ENCODE data around the gene ACTR3C. TPM values are rescaled to one million over a fixed set of nuclear protein-coding genes. Genes with fewer than 3 reads are reported as not detected.

ACTR3C gene
- total and polyA plus RNA-seq, 9 donors, result 1.6 to 11.3 (median 5.7) TPM

GRCh38 chr7:150368096-150368883, 44.9 kb upstream of the ACTR3C start, which contains the start of gene REPIN1:
Gene REPIN1 (plus strand): TSS chr7:150368822. CDS start chr7:150369712, 890 bp downstream.
- peak within 1 kb of the TSS; percentile 85 to 95 for H3K27ac ChIP-seq
- no peaks in the 10 kb centered on the region for H3K9me3 ChIP-seq
- TF ChIP-seq CTCF (IDR thresholded peaks at IDR 0.05) (peak in 1 of 3 donors; percentile 4), POLR2A (IDR thresholded peaks at IDR 0.05) (peak; percentile 78), EP300 (IDR thresholded peaks at IDR 0.05) (no peak)
- H3K27me3 ChIP-seq, result no peaks in the 10 kb centered on the region
- no peaks in the 10 kb centered on the region for H3K36me3 ChIP-seq
- peak within 1 kb of the TSS; percentile 88 for H3K4me3 ChIP-seq
- intact Hi-C loops (cut with DNase I), result loop anchor here in 1 of 4 donors (5.0 kb wide), 1 partner anchor 496 kb away; the partner anchor contains the start of gene ATP6V0E2
- WGBS, 3 donors, result 1 to 2% (median 1%) methylated on average over 43 to 85 of the region's 85 CpGs
- H3K4me1 ChIP-seq (ENCODE audit: insufficient read depth), result peaks cover 6% of the 10 kb centered on the region
- DNase-seq, result peak; percentile 90 to 94 (median 93)

- no peaks in the 10 kb centered on the region for H3K27me3 ChIP-seq
- H3K9me3 ChIP-seq, result no peaks in the 10 kb centered on the region
- H3K4me1 ChIP-seq (ENCODE audit: insufficient read depth), result peaks cover 6% of the 10 kb centered on the region
- peak overlapping the region; percentile 85 to 95 for H3K27ac ChIP-seq
- no peaks in the 10 kb centered on the region for H3K36me3 ChIP-seq
- WGBS, 3 donors, result 46 to 51% (median 50%) methylated on average over 8 of the region's 8 CpGs
- peak overlapping the region; percentile 88 for H3K4me3 ChIP-seq
- no peak for DNase-seq
- intact Hi-C loops (cut with DNase I), result loop anchor here in 1 of 4 donors (5.0 kb wide), 1 partner anchor 495 kb away; the partner anchor contains the start of gene ATP6V0E2
- TF ChIP-seq CTCF (IDR thresholded peaks at IDR 0.05) (no peak), POLR2A (IDR thresholded peaks at IDR 0.05) (no peak), EP300 (IDR thresholded peaks at IDR 0.05) (no peak)
Observed at GRCh38 chr7:150367677-150368095, 44.3 kb upstream of the ACTR3C start.

GRCh38 chr7:150365673-150366398, 42.5 kb upstream of the ACTR3C start:
- TF ChIP-seq EP300 (IDR thresholded peaks at IDR 0.05) (no peak), POLR2A (IDR thresholded peaks at IDR 0.05) (no peak), CTCF (IDR thresholded peaks at IDR 0.05) (no peak)
- no peak for DNase-seq
- 86 to 92% (median 89%) methylated on average over 5 of the region's 5 CpGs for WGBS, 3 donors

GRCh38 chr7:150365194-150365593, 41.8 kb upstream of the ACTR3C start:
- WGBS, 3 donors, result 93 to 95% (median 93%) methylated on average over 10 of the region's 10 CpGs
- H3K9me3 ChIP-seq, result no peaks in the 10 kb centered on the region
- TF ChIP-seq EP300 (IDR thresholded peaks at IDR 0.05), result no peak
- no peak for TF ChIP-seq CTCF (IDR thresholded peaks at IDR 0.05)
- TF ChIP-seq POLR2A (IDR thresholded peaks at IDR 0.05), result no peak
- intact Hi-C loops (cut with DNase I), result loop anchor here in 1 of 4 donors (5.0 kb wide), 1 partner anchor 493 kb away; the partner anchor contains the start of gene ATP6V0E2
- no peaks in the 10 kb centered on the region for H3K36me3 ChIP-seq
- H3K4me3 ChIP-seq, result no peak overlapping the region
- no peaks in the 10 kb centered on the region for H3K27me3 ChIP-seq
- no peak overlapping the region for H3K27ac ChIP-seq
- peaks cover under 1% of the 10 kb centered on the region for H3K4me1 ChIP-seq (ENCODE audit: insufficient read depth)
- no peak for DNase-seq

More at GRCh38 chr7:150365673-150366398, 42.5 kb upstream of the ACTR3C start:
- intact Hi-C loops (cut with DNase I), result loop anchor here in 1 of 4 donors (5.0 kb wide), 1 partner anchor 494 kb away; the partner anchor contains the start of gene ATP6V0E2
- Histone ChIP-seq H3K27ac (no peak overlapping the region), H3K4me1 (ENCODE audit: insufficient read depth) (peaks cover 5% of the 10 kb centered on the region), H3K9me3 (no peaks in the 10 kb centered on the region), H3K36me3 (no peaks in the 10 kb centered on the region), H3K4me3 (no peak overlapping the region), H3K27me3 (no peaks in the 10 kb centered on the region)
